GM18526 (cell line): ENCODE measurements around the gene SPATA16.

Experiments
- POLR2A ChIP-seq: IDR thresholded peaks from 3 replicates; pipeline ENCODE4 v1.6.1; 2011; ENCODE audit not compliant: insufficient read length; ENCODE audit errors: extremely low read depth

SPATA16 gene

DNA sequence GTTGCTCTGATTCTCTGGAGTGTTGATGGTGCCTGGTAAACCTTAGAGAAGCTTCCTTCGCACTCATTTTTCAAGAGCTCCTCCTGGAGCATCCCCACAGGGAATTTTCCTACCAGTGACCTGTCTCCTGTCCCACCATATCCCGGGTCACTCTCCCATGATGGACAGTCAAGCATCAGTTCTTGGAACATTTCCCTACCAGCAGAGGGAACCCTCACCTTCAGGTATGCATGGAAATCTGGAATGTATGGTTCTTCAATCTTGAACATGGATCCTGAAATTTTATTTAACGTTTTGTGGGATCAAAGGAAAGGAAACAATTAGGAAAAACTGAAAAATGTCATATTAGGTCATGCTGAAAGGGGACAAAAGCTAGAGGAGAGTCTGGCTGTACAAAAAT, 153.8 kb downstream of the SPATA16 start:
- no peak for TF ChIP-seq POLR2A

DNA sequence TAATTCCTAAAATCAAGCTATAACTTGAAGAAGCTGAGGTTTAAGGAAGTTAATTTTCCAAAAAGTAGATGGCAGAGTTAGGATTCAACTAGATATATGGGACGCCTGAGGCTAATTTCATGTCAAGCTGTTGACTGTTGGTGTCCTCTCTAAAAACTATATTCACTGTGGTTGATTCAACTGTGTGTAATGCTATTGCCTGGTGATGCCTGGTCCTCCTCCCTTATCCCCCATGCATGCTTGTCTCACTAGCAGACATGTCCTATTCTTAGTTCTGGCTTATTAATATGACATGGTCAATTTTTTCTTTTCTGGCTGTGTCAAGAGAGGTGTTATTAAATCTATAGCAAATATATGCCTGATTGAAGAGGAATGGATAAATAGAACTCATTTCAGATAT, 156.1 kb downstream of the SPATA16 start:
- TF ChIP-seq POLR2A, result no peak

DNA sequence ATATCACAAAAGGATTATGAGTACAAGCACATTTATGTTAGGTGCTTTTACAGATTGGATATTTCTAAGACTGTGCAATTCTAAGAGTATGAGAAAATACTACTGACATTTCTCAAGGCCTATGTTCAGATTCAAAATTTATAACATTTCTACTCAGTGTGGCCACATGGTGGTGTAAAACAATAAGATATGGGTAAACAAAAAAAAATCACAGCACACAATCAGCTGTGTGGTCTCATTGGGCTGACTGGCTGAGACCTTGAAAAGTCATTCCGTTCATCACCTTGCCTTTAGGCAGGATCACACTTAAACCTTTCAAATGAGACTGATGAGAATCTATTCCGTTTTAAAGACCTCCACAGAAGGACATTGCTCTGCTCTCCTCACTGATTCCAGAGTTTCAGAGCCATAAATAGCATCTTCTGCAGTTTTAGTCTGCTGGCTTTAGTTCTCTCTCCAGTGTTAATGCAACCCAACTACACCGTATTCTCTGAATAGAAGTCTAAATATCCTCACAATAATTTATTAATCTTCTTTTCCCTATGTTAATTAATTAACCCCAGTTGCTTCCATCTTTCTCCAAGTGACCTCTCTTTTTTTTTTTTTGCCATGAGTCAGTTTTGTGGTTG, 158.2 kb downstream of the SPATA16 start:
- TF ChIP-seq POLR2A, result no peak

DNA sequence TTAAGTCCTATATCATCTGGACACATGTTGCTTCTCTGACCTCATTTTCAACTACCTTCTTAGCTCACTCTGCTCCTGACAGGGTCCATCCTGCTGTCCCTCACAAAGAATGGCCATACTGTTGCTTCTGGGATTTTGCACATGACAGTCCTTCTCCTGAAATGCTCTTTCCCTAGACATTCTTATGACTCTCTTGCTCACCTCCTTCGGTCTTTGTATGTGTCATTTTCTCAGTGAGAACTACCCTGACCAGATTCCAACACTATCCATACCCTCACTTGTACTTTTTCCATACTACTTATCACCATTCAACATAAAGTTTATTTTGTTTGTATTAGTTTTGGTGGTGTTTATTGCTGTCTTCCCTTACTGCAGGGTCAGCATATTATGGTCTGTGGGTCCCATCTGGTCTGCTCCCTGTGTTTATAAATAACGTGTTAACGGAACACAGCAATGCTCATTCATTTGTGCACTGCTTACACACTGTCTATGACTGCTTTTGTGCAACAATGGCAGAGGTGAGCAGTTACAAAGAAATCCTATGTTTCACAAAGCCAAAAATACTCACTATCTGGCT, 159.5 kb downstream of the SPATA16 start:
- TF ChIP-seq POLR2A, result no peak

DNA sequence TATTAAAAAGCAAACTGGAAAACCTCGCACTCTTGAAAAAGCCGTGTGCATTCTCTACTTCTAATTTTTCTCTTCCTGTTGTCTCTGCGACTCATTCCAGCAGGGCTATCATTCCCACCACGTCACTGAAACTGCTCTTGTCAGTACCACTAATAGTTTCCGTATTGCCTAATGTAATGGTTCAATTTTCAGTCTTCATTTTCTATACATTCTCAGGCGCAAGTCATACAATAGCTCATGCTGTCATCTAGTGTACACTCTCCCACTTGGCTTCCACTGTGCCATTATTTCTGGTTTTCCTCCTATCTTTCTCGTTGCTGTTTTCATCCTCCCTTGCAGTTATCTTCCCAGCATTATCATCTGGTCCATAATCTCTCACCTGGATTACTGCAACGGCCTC, 160.2 kb downstream of the SPATA16 start:
- TF ChIP-seq POLR2A, result no peak

DNA sequence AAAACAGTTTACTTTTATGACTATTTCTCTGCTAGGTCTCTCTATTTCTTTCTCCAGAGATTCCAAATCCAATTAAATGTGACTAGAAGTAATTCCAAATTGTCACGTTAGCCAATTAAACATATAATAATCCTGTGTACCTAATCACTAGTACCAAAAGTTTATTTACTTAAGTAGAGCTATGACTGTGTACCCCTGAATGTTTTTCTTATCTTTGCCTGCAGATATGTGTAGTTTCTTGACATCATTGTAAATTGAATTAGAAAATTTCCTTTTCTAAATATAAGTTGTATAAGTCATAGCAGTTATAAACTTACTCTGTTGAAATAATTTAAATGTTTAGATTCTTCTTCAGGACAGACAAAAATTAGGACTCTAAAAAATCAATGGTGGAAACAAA, 163.3 kb downstream of the SPATA16 start:
- TF ChIP-seq POLR2A, result no peak

DNA sequence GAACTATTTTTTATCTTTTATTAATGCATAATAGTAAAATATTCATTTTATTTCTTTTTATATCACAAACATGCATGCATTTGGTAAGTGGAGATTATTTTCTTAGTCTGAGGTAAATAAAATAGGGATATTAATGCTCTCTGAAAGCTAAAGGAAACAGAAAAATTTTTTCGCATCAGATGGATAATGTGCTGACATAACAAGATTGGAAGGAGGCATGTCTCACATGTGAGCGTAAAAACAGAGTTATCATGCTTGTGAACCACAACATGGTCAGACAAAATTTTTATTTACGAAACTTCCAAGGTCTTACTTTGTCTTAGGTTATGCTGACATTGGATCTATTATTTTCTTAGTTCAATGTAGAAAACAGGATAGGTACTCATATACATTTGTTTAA, 166.1 kb downstream of the SPATA16 start:
- TF ChIP-seq POLR2A, result no peak

DNA sequence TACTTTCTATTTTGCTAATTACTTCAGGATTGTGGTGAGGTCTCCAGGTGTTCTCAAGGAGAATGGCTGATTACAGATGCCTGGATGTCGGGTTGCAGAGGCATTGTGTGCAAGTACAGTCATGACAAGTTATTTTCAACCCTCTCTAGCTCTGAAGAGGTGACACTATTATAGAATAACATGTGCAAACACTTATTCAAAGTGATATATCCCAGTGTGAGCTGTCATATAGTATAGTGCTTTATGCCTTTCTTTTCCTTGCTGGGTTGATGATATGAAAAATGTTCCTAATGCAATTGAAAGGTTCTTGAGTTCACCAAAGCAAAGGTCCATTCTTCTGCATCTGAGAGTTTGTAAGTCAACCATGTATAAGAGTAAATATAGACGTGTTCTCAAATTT, 167.2 kb downstream of the SPATA16 start:
- TF ChIP-seq POLR2A, result no peak

DNA sequence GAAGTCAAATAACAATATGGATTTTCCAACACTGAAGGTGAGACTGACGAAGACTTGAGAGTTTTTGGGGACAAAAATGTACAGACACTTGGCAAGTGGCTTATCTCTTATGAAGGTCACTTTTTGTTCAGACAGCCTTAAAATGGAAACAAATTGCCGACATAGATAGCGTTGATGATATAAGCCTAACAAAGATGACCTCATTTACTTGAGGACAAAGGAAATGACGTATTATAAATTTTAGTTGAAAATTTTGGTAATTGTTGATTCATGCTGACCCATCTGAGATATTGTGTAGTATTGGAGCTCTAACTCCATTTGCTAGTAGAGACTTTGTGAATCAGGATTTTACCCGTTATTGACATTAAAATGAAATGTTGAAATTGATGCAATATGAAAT, 168.3 kb downstream of the SPATA16 start:
- TF ChIP-seq POLR2A, result no peak

DNA sequence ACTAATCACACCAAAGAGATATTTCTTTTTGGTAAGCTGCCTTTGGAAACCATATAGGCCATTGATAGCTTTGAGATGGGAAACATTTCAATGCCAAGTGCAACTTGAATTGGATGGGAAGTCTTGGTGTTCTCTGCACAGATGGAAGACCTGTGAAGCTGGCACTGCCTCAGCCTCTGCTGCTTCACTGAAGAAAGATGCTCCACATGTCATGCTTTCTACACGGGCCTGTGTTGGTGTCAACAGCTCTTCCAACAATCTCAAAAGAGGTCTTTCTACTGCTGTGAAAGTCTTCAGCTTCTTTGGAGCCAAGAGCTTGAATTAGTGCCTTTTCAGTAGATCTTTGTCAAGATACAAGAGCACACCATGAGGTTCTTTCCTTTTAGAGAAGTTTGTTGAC, 169.0 kb downstream of the SPATA16 start:
- no peak for TF ChIP-seq POLR2A

DNA sequence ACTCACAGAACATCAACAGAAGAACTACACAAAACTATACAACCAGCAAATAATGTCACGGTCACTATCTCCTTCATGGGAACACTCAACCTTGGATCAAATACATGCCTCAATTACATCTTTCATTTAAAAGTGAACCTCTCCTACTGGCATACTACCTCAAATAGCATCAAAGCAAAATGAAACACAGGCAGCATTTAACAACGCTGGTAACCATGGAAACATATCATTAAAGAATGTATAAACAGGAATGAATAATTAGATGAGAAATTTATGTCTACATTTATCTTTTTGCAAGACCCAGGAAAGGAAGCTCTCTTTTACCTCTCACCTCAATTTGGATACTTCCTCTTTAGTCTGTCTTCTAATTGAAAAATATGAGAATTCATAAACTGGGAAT, 172.4 kb downstream of the SPATA16 start:
- no peak for TF ChIP-seq POLR2A

DNA sequence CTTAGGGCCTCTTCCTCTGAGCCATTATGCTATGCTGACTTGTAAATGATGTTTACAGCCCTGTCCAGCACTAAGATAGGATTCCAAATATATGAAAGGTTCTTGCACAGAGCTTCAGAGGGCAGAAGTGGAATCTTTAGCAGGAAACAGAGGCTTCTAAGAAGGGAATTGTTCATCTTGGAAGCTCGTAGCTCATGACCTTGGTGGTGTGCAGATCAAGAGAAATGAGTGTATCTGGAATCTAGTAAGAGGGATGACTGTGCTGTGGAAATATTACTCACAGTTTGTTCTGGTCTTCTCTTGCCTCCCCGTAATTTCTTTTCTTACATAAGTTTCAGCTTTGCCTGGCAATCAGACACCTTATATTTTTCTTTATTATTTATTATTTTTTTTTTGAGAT, 175.8 kb downstream of the SPATA16 start:
- no peak for TF ChIP-seq POLR2A

DNA sequence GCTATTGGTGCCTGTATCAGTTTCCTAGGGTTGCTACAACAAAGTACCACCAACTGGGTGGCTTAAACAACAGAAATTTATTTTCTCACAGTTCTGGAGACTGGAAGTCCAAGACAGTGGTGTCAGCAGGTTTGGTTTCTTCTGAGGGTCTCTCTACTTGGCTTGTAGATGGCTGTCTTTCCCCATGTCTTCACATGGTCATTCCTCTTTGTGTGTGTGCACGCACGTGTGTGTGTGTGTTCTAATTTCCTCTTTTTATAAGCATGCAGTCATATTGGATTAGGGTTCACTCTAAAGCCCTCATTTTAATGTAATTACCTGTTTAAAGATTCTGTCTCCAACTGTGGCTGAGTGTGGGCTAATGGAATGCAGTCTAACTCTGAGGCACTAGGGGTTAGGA, 182.5 kb downstream of the SPATA16 start:
- no peak for TF ChIP-seq POLR2A

DNA sequence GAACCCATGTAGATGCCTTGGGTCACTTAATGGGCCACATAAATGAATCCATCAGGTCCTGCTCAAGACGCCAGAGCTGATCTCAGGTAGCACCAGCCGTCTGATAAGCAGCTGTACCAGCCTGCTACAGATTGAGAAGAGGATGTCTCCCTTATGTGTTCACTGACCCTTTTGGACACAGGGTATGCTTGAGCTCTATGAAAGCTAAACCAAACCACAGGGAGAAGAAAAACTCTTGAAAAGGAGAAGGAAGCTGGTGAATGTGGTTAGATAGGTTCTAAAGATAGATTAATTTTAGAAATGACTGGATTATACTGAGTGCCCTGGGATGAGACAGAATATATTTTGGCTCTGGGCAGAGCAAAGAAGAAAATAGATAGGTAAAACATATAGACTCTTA, 187.5 kb downstream of the SPATA16 start:
- no peak for TF ChIP-seq POLR2A

DNA sequence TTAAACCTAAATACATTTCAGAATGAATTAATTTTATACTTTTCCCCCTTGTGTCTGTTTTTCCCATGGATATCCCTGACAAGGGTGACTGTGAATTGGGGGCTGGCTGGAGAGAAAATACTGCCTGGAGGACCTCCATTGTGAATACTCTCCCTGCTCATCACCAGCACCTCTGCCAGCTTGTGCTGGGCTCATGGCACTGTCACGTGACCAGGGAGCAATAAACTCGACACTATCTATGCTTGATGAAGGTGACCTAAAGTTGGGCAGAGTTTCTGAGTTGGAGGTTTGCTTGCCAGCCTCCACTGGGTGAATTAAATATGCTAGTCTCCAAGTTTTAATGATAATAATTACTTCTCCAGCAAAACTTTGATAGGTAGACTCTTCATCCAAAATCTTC, 189.5 kb downstream of the SPATA16 start:
- TF ChIP-seq POLR2A, result no peak

DNA sequence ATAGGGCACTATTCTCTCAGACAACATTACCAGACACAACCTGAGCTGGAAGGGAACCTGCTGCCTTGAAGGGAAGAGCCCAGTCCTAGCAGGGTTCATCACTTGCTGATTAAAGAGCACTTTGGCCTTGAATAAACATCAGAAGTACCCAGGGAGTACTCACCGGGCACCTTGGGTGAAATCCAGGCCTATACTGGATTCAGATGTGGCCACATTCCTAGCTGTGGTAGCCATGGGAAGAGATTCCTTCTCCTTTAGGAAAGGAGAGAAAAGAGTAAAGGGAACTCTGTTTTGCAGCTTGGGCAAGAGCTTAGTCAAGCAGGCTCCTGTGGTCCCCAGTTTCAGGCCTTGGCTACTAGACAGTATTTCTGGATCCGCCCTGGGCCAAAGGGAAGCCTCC, 195.0 kb downstream of the SPATA16 start:
- TF ChIP-seq POLR2A, result no peak

DNA sequence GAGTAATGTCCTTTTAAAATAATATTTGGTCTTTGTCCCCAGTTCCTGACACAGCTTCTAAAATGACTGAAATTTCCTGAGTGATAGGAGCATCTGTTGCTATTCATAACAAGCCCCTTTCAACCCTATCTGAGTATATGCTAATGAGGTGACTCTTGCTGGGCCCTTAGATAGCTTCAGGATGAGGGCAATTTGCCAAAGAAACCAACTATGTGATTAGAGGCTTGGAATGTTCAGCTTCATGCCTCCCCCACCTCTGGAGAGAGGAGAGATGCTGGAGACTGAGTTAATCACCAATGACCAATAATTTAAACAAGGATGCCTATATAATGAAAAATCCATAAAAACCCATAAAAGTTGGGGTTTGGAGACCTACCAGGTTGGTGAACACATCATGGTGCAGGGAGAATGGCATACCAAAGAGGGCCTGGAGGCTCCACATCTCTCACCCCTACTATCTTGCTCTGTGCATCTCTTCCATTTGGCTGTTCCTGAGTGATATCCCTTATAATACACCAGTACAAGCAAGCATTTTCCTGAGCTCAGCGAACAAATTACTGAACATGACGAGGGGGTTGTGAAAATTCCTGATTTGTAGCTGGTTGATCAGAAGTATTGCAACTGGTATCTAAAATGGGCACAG, 201.3 kb downstream of the SPATA16 start:
- no peak for TF ChIP-seq POLR2A
